ENCODE measurements around the gene IRF6. TPM values are rescaled to one million over a fixed set of nuclear protein-coding genes. Genes with fewer than 3 reads are reported as not detected.

The IRF6 gene
- total RNA-seq, 1 donor from 2014 or later, result 21.2 TPM

DNA sequence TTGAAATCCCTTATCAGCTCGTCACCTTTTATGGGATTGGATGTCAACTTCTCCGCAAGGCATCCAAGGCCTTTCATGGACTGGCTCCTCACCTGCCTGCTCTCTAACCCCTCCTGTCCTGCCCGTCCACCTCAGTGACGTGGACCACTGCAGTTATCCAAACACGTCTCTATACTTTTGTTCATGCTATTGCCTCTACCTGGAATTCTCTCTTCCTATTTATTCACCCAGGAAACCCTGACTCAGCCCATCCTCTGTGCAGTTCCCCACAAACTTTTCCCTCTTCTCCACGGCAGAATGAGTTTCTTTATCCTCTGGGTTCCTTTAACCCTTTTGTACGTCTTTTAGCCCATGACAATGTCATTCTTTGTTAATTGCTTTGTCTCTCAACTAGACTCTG is 16.8 kb upstream of the IRF6 start:
- Histone ChIP-seq H2AFZ (ENCODE audit: low read depth, low read length) (peak overlapping the region; percentile 66), H3K27me3 (ENCODE audit: insufficient read depth, low read length) (no peaks in the 10 kb centered on the region), H3K4me2 (ENCODE audit: low read length) (peak overlapping the region; percentile 63), H3K27ac (ENCODE audit: low read depth, low read length) (peak overlapping the region; percentile 66), H3K36me3 (ENCODE audit: insufficient read depth, low read length) (no peaks in the 10 kb centered on the region), H3K9me3 (ENCODE audit: insufficient read depth, low read depth, low read length) (no peaks in the 10 kb centered on the region), H3K4me3 (ENCODE audit: insufficient read depth, low read depth, low read length) (no peak overlapping the region), H3K4me1 (ENCODE audit: insufficient read depth, low read length) (peaks cover 7% of the 10 kb centered on the region), H3K79me2 (ENCODE audit: insufficient read depth, low read length) (no peaks in the 10 kb centered on the region), H3K9ac (ENCODE audit: low read length) (peak overlapping the region; percentile 51), H4K20me1 (ENCODE audit: insufficient read depth, low read length) (no peaks in the 10 kb centered on the region)
- no peak for DNase-seq (ENCODE audit: low read depth)
- FAIRE-seq, result no peak
- H3K4me3 Mint-ChIP-seq (ENCODE audit: unreplicated experiment), result no peak overlapping the region
- no peak overlapping the region for H3K27ac Mint-ChIP-seq (ENCODE audit: unreplicated experiment)
- no peaks in the 10 kb centered on the region for H3K36me3 Mint-ChIP-seq (ENCODE audit: low read depth, unreplicated experiment)
- no peak for TF ChIP-seq EZH2 (IDR thresholded peaks at IDR 0.05; ENCODE audit: insufficient read depth, low read length)
- no peak for TF ChIP-seq CTCF (IDR thresholded peaks at IDR 0.05; ENCODE audit: insufficient read depth, low read depth, low read length)
- no peaks in the 10 kb centered on the region for H3K9me3 Mint-ChIP-seq (ENCODE audit: unreplicated experiment)
- peaks cover 7% of the 10 kb centered on the region for H3K27me3 Mint-ChIP-seq (ENCODE audit: low read depth, unreplicated experiment)
- H3K4me1 Mint-ChIP-seq (ENCODE audit: low read depth, unreplicated experiment), result peaks cover 9% of the 10 kb centered on the region

DNA sequence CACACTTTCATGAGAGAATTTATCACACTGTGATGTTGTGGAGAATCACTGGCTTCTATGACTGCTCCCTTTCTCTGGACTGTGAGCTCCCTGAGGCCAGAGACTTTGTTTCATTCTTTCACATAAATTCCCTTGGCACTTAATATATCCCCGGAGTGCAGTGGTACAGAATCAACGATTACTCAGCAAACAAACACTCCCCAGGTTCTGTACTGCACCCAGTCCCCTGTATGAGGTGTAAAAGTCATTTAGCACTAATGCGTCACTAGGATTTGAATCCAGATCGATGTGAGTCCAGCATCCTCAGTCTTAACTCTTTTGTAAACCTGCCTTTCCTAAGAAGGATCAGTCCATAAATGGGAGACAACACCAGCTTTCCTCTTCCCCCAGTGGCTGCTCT is 15.0 kb upstream of the IRF6 start:
- Histone ChIP-seq H3K9ac (ENCODE audit: low read length) (no peak overlapping the region), H3K4me1 (ENCODE audit: insufficient read depth, low read length) (peaks cover 7% of the 10 kb centered on the region), H3K4me3 (ENCODE audit: insufficient read depth, low read depth, low read length) (no peak overlapping the region), H3K36me3 (ENCODE audit: insufficient read depth, low read length) (no peaks in the 10 kb centered on the region), H3K4me2 (ENCODE audit: low read length) (no peak overlapping the region), H3K27ac (ENCODE audit: low read depth, low read length) (no peak overlapping the region), H3K79me2 (ENCODE audit: insufficient read depth, low read length) (no peaks in the 10 kb centered on the region), H3K27me3 (ENCODE audit: insufficient read depth, low read length) (no peaks in the 10 kb centered on the region), H4K20me1 (ENCODE audit: insufficient read depth, low read length) (no peaks in the 10 kb centered on the region), H3K9me3 (ENCODE audit: insufficient read depth, low read depth, low read length) (no peaks in the 10 kb centered on the region), H2AFZ (ENCODE audit: low read depth, low read length) (no peak overlapping the region)
- peaks cover 7% of the 10 kb centered on the region for H3K27me3 Mint-ChIP-seq (ENCODE audit: low read depth, unreplicated experiment)
- FAIRE-seq, result no peak
- peaks cover 12% of the 10 kb centered on the region for H3K4me1 Mint-ChIP-seq (ENCODE audit: low read depth, unreplicated experiment)
- no peaks in the 10 kb centered on the region for H3K36me3 Mint-ChIP-seq (ENCODE audit: low read depth, unreplicated experiment)
- TF ChIP-seq EZH2 (IDR thresholded peaks at IDR 0.05; ENCODE audit: insufficient read depth, low read length) (no peak), CTCF (IDR thresholded peaks at IDR 0.05; ENCODE audit: insufficient read depth, low read depth, low read length) (no peak)
- no peak overlapping the region for H3K4me3 Mint-ChIP-seq (ENCODE audit: unreplicated experiment)
- no peaks in the 10 kb centered on the region for H3K9me3 Mint-ChIP-seq (ENCODE audit: unreplicated experiment)
- no peak overlapping the region for H3K27ac Mint-ChIP-seq (ENCODE audit: unreplicated experiment)
- DNase-seq (ENCODE audit: low read depth), result no peak

DNA sequence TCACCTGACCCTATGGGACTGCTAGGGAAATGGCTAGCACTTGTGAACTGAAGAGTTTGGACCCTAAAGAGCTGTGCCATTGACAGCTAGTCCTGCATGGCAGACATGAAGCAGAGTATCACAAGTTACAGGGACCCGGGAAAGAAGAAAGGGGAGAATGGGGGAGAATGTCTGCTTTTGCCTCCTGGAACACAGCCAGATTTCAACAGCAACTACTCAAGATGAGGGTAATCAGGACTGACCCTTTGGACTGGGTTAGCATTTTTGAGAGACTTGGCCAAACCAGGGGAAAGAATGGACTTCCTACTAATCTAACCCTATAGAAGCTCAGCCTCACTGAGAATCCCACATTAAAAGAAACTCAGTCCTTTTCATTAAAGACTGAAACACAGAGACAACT is 13.1 kb upstream of the IRF6 start:
- TF ChIP-seq CTCF (IDR thresholded peaks at IDR 0.05; ENCODE audit: insufficient read depth, low read depth, low read length) (no peak), EZH2 (IDR thresholded peaks at IDR 0.05; ENCODE audit: insufficient read depth, low read length) (no peak)
- no peak overlapping the region for H3K4me2 ChIP-seq (ENCODE audit: low read length)
- Mint-ChIP-seq H3K4me1 (ENCODE audit: low read depth, unreplicated experiment) (peaks cover 17% of the 10 kb centered on the region), H3K36me3 (ENCODE audit: low read depth, unreplicated experiment) (no peaks in the 10 kb centered on the region), H3K27me3 (ENCODE audit: low read depth, unreplicated experiment) (peaks cover 7% of the 10 kb centered on the region), H3K27ac (ENCODE audit: unreplicated experiment) (no peak overlapping the region), H3K9me3 (ENCODE audit: unreplicated experiment) (no peaks in the 10 kb centered on the region), H3K4me3 (ENCODE audit: unreplicated experiment) (no peak overlapping the region)
- H3K27me3 ChIP-seq (ENCODE audit: insufficient read depth, low read length), result no peaks in the 10 kb centered on the region
- FAIRE-seq, result no peak
- no peak overlapping the region for H2AFZ ChIP-seq (ENCODE audit: low read depth, low read length)
- no peak for DNase-seq (ENCODE audit: low read depth)
- H3K36me3 ChIP-seq (ENCODE audit: insufficient read depth, low read length), result no peaks in the 10 kb centered on the region
- no peak overlapping the region for H3K27ac ChIP-seq (ENCODE audit: low read depth, low read length)
- H3K4me3 ChIP-seq (ENCODE audit: insufficient read depth, low read depth, low read length), result no peak overlapping the region
- H3K79me2 ChIP-seq (ENCODE audit: insufficient read depth, low read length), result no peaks in the 10 kb centered on the region
- H4K20me1 ChIP-seq (ENCODE audit: insufficient read depth, low read length), result no peaks in the 10 kb centered on the region
- no peak overlapping the region for H3K9ac ChIP-seq (ENCODE audit: low read length)
- no peaks in the 10 kb centered on the region for H3K9me3 ChIP-seq (ENCODE audit: insufficient read depth, low read depth, low read length)
- H3K4me1 ChIP-seq (ENCODE audit: insufficient read depth, low read length), result peaks cover 7% of the 10 kb centered on the region
